ENCODE results near the gene SCN9A. TPM values are rescaled to one million over a fixed set of nuclear protein-coding genes. Genes with fewer than 3 reads are reported as not detected.

The SCN9A gene
- total RNA-seq, 2 experiments from 2014 or later = 0.14 to 0.17 TPM

DNA sequence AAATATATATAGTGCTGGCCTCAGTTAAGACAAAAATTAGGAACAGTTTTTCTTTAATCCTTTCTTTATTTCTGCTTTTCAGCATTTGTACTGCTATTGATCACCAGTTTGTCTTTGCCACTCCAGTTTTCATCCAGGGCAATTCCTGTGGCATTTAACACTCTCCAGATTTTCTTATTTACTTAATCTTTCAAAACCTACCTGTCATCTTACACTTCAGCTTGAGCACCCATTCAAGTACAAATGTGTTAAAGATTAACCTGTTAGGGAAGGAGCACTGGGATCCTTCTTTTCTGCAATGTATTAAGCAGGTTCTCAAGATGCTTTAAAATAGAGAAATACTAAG lies 146.1 kb downstream of the SCN9A start:
- Mint-ChIP-seq H3K27me3 (no peaks in the 10 kb centered on the region), H3K36me3 (ENCODE audit: low read depth) (no peaks in the 10 kb centered on the region), H3K27ac (no peak overlapping the region), H3K9me3 (no peaks in the 10 kb centered on the region), H3K4me3 (no peak overlapping the region), H3K4me1 (ENCODE audit: low read depth) (no peaks in the 10 kb centered on the region)
- ATAC-seq (ENCODE audit: poor library complexity) (no peak), DNase-seq (no peak)
- Histone ChIP-seq H3K36me3 (ENCODE audit: insufficient read depth, low read length) (no peaks in the 10 kb centered on the region), H3K4me1 (ENCODE audit: insufficient read depth, low read length) (no peaks in the 10 kb centered on the region), H3K9me3 (ENCODE audit: control insufficient read depth in 1 of 2, insufficient read depth in 1 of 2, low read length in 2 of 2) (no peaks in the 10 kb centered on the region), H3K27me3 (ENCODE audit: control insufficient read depth in 1 of 2, insufficient read depth in 2 of 2, low read length in 2 of 2) (no peaks in the 10 kb centered on the region), H3K4me3 (ENCODE audit: low read length) (no peak overlapping the region), H3K27ac (ENCODE audit: low read depth in 1 of 2, low read length in 2 of 2) (no peak overlapping the region)
- CTCF ChIA-PET = no interaction called here
- TF ChIP-seq, protein P1, sequence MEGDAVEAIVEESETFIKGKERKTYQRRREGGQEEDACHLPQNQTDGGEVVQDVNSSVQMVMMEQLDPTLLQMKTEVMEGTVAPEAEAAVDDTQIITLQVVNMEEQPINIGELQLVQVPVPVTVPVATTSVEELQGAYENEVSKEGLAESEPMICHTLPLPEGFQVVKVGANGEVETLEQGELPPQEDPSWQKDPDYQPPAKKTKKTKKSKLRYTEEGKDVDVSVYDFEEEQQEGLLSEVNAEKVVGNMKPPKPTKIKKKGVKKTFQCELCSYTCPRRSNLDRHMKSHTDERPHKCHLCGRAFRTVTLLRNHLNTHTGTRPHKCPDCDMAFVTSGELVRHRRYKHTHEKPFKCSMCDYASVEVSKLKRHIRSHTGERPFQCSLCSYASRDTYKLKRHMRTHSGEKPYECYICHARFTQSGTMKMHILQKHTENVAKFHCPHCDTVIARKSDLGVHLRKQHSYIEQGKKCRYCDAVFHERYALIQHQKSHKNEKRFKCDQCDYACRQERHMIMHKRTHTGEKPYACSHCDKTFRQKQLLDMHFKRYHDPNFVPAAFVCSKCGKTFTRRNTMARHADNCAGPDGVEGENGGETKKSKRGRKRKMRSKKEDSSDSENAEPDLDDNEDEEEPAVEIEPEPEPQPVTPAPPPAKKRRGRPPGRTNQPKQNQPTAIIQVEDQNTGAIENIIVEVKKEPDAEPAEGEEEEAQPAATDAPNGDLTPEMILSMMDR (IDR thresholded peaks at IDR 0.05) = no peak
- POLR2A ChIA-PET = no interaction called here
- intact Hi-C loops (cut with DNase I, micrococcal nuclease) = no loop called here

DNA sequence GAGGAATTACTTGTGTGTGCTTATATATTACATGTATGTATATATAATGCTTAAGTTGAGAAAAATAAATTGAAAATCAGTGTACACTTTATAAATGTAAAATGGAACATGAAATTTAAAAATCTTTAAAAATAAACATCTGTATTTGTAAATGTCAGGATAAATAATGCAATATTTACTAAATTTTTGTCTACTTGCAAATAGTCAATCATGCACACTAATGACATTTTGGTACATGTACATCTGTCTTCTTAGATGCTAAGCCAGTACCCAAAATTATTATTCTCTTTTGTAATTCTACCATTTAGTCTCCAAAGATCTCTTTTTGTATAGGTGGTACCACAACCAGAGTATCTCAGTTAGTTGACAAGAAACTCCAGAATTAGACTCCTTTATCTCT lies 151.5 kb downstream of the SCN9A start:
- POLR2A ChIA-PET = no interaction called here

DNA sequence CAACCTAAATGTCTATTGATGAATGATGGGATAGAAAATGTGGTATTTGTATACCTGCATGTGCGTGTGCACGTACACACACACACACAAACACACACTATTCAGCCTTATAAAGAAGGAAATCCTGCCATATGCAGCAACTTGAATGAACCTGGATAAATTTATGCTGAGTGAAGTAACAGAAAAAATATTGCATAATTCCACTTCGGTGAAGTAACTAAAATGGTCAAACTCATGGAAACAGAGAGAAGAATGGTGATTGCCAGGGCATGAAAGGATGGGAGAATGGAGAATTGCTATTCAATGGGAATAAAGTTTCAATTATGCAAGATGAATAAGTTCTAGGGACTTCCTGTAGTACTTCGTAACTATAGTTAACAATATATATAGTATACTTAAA lies 152.4 kb downstream of the SCN9A start:
- CTCF ChIA-PET = no interaction called here

More for the DNA sequence above, 151.5 kb downstream of the SCN9A start:
- CTCF ChIA-PET = no interaction called here
- Histone ChIP-seq H3K9me3 (ENCODE audit: control insufficient read depth in 1 of 2, insufficient read depth in 1 of 2, low read length in 2 of 2) (no peaks in the 10 kb centered on the region), H3K4me3 (ENCODE audit: low read length) (no peak overlapping the region), H3K27ac (ENCODE audit: low read depth in 1 of 2, low read length in 2 of 2) (no peak overlapping the region), H3K36me3 (ENCODE audit: insufficient read depth, low read length) (no peaks in the 10 kb centered on the region), H3K27me3 (ENCODE audit: control insufficient read depth in 1 of 2, insufficient read depth in 2 of 2, low read length in 2 of 2) (no peaks in the 10 kb centered on the region), H3K4me1 (ENCODE audit: insufficient read depth, low read length) (no peaks in the 10 kb centered on the region)
- H3K27ac Mint-ChIP-seq = no peak overlapping the region
- no peaks in the 10 kb centered on the region for H3K27me3 Mint-ChIP-seq
- H3K9me3 Mint-ChIP-seq = peaks cover 3% of the 10 kb centered on the region
- intact Hi-C loops (cut with DNase I, micrococcal nuclease) = no loop called here
- H3K4me3 Mint-ChIP-seq = no peak overlapping the region
- TF ChIP-seq, protein P1 (IDR thresholded peaks at IDR 0.05) = no peak
- ATAC-seq (ENCODE audit: poor library complexity) (no peak), DNase-seq (no peak)
- H3K4me1 Mint-ChIP-seq (ENCODE audit: low read depth) = no peaks in the 10 kb centered on the region
- no peaks in the 10 kb centered on the region for H3K36me3 Mint-ChIP-seq (ENCODE audit: low read depth)

More for the DNA sequence above, 152.4 kb downstream of the SCN9A start:
- Mint-ChIP-seq H3K27me3 (no peaks in the 10 kb centered on the region), H3K36me3 (ENCODE audit: low read depth) (no peaks in the 10 kb centered on the region), H3K4me3 (no peak overlapping the region), H3K27ac (no peak overlapping the region), H3K4me1 (ENCODE audit: low read depth) (no peaks in the 10 kb centered on the region), H3K9me3 (peaks cover 4% of the 10 kb centered on the region)
- Histone ChIP-seq H3K27ac (ENCODE audit: low read depth in 1 of 2, low read length in 2 of 2) (no peak overlapping the region), H3K36me3 (ENCODE audit: insufficient read depth, low read length) (no peaks in the 10 kb centered on the region), H3K4me3 (ENCODE audit: low read length) (no peak overlapping the region), H3K9me3 (ENCODE audit: control insufficient read depth in 1 of 2, insufficient read depth in 1 of 2, low read length in 2 of 2) (no peaks in the 10 kb centered on the region), H3K27me3 (ENCODE audit: control insufficient read depth in 1 of 2, insufficient read depth in 2 of 2, low read length in 2 of 2) (no peaks in the 10 kb centered on the region), H3K4me1 (ENCODE audit: insufficient read depth, low read length) (no peaks in the 10 kb centered on the region)
- DNase-seq (no peak), ATAC-seq (ENCODE audit: poor library complexity) (no peak)
- POLR2A ChIA-PET = no interaction called here
- TF ChIP-seq, protein P1 (IDR thresholded peaks at IDR 0.05) = no peak
- intact Hi-C loops (cut with DNase I, micrococcal nuclease) = no loop called here

All from CD4-positive, alpha-beta T cell (primary cell).